NK-92 (cell line): ENCODE data around the gene MAP2K1.
A peak's percentile ranks its signal among the peaks of the same experiment; 100 is the strongest.
"Not testable (repeated sequence)": the region's sequence is repeated elsewhere in the genome, so short reads cannot be mapped to it uniquely, and the experiment has no call there.

ENCODE experiments used
- DNase-seq: peaks from one replicate; lab custom pipeline; 2025; ENCODE audit not compliant: unreplicated experiment; lab: John Stamatoyannopoulos, UW

MAP2K1 gene

DNA sequence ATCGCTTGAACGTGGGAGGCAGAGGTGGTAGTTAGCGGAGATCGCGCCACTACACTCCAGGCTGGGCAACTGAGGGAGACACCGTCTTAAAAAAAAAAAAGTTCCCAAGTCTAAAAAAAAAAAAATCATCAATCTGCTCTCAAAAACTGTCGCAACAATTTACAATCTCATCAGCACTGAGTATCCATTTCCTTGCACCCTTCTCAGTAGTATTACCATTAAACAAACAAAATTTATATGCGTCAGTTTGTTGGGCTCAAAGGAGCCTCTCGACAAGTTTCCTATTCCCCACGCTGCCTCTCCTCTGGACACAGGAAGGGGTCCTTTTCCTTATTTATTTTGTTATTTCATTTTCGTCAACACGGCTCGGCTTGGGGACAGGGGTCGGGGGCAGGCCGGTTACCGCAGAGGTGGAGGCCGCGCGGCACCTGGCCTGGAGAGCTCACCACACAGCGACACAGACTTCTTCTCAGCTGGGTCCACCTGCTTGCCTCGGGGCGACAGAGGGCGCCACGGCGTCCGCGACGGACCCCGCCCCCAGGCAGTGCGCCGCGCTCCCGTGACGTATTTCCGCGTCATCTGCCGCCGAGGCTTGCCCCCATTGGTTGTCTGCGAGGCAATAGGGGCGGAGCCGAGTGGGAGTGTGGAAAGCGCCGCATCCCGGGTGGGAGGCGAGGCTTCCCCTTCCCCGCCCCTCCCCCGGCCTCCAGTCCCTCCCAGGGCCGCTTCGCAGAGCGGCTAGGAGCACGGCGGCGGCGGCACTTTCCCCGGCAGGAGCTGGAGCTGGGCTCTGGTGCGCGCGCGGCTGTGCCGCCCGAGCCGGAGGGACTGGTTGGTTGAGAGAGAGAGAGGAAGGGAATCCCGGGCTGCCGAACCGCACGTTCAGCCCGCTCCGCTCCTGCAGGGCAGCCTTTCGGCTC, at the start of gene MAP2K1:
Gene MAP2K1, plus strand, starts transcription at position 709 of the 920 bp plus-strand sequence. CDS start 436 bp downstream, outside the sequence.
- DNase-seq: peak; percentile 86

DNA sequence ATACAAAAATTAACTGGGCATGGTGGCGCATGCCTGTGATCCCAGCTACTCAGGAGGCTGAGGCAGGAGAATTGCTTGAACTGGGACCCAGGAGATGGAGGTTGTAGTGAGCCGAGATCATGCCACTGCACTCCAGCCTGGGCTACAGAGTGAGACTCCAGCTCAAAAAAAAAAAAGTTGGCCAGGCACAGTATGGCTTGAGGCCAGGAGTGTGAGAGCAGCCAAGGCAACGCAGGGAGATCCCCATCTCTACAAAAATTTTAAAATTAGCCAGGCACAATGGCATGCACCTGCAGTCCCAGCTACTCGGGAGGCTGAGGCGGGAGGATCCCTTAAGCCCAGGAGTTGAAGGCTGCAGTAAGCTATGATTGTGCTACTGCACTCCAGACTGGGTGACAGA, 38.2 kb upstream of the MAP2K1 start:
- not testable (repeated sequence) for DNase-seq

DNA sequence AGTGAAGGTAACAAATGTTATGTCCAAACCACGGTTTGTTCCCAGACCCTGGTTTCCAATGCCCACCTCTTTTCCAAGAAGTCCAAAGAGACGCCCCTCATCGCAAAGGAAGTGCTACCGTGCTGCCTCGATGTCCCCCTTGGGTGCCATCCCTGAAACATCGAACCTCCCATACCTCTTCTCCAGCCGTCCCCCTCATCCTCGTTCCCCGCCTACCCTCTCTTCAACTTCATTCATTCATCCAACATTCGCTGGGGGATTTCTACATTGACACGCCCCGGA, 30.7 kb upstream of the MAP2K1 start:
- DNase-seq: no peak

DNA sequence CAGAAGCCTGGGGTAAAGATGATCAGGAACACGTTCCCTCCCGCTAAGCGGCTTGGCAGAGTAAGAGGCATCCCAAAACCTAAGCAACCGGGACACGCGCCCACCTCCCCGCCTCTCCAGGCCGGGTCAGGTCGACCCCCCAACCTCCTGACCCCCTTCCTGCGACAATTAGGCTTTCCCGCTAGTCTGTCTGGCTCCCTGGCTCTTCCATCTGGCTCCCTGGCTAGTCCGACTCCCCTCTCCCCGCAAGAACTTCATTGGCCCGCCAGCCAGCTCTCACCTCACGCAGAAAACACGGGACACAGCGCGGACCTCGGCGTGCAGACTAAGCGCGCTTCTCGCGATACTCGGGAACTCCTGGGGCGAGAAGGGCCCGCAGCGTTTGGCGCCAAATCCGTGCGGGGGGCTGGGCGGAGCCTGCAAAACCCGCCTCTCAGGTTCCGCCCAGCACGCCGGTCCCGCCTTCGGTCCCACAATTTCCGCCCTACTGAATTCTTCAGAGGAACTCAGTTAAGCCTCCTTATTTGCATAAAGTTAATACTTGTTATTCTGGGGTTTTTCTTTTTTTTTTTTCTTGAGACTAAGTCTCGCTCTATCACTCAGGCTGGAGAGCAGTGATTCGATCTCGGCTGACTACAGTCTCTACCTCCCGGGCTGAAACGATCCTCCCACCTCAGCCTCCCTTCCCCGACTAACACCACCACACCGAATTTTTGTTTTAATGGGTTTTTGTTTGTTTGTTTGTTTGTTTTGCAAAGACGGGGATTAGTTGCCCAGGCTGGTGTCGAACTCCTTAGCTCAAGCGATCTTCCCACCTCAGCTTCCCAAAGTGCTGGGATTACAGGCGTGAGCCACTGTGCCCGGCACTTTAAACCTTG, 30.1 kb upstream of the MAP2K1 start, which contains the start of gene TIPIN:
Gene TIPIN, minus strand, starts transcription at position 327 of the 878 bp plus-strand sequence. CDS start 3,738 bp downstream, outside the sequence.
- peak; percentile 79 for DNase-seq

DNA sequence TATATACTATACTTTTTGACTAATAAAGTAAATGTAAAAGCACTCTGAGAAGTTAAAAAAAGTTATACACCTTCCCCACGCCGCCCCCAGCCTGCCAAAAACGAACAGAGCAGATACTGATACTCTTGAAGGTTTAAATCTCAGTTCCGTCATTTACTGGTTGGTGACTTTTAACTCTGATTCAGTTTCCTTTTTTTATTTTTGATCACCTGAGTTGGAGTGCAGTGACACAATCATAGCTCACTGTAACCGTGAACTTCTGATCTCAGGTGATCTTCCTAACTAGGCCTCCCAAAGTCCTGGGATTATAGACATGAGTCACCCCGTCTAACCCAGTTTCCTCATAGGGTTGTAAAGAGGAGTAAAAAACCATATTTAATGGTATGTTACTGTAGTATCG, 27.0 kb upstream of the MAP2K1 start:
- no peak for DNase-seq

DNA sequence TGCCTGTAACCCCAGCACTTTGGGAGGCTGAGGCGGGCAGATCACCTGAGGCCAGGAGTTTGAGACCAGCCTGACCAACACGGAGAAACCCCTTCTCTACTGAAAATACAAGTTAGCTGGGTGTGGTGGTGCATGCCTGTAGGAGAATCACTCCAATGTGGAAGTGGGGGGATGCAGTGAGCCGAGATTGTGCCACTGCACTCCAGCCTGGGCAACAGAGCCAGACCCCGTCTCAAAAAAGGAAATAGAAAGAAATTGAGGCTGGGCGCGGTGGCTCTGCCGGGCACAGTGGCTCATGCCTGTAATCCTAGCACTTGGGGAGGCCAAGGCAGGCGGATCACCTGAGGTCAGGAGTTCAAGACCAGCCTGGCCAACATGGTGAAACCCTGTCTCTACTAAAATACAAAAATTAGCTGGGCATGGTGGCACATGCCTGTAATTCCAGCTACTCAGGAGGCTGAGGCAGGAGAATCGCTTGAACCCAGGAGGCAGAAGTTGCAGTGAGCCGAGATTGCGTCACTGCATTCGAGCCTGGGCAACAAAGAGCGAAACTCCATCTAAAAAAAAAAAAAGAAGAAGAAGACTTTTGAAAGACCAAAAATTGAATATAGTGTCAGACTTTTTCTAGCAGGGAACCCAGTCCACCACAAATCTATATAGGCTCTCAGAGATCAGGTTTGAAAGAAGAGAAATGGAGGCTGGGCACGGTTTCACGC, 24.8 kb upstream of the MAP2K1 start:
- DNase-seq: not testable (repeated sequence)

DNA sequence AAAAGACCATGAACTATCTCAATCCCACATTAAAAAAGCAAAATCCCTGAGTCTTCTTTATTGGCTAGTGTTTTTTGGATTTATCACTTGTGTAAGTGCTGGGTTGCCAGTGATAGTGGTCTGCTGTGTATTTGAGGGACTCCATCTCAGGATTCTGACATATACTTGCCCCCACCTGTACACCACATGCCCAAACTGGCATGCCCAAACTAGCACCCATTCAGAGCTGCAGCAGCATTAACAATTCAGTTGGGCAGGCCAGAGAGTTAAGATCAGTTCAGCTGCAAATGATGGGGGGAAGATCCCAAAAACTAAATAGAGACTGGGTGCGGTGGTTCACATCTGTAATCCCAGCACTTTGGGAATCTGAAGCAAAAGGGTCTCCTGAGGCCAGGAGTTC, 23.9 kb upstream of the MAP2K1 start:
- no peak for DNase-seq

DNA sequence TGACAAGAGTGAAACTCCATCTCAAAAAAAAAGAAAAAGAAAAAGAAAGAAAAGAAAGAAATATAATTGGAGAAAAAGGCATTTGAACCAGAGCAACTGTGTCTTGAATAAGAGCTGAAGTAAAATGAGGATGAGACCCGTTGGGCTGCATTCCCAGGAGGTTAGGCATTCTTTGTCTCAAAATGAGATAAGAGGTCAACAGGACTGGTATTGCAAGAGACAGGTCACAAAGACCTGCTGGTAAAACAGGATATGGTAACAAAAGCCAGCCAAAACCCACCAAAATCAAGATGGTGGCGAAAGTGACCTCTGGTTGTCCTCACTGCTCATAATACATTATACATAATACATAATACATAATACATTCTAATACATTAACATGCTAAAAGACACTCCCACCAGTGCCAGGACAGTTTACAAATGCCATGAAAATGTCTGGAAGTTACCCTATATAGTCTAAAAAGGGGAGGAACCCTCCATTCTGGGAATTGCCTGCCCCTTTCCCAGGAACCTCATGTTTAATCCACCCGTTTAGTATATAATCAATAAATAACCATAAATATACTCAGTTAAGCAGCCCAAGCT, 21.7 kb upstream of the MAP2K1 start:
- no peak for DNase-seq

DNA sequence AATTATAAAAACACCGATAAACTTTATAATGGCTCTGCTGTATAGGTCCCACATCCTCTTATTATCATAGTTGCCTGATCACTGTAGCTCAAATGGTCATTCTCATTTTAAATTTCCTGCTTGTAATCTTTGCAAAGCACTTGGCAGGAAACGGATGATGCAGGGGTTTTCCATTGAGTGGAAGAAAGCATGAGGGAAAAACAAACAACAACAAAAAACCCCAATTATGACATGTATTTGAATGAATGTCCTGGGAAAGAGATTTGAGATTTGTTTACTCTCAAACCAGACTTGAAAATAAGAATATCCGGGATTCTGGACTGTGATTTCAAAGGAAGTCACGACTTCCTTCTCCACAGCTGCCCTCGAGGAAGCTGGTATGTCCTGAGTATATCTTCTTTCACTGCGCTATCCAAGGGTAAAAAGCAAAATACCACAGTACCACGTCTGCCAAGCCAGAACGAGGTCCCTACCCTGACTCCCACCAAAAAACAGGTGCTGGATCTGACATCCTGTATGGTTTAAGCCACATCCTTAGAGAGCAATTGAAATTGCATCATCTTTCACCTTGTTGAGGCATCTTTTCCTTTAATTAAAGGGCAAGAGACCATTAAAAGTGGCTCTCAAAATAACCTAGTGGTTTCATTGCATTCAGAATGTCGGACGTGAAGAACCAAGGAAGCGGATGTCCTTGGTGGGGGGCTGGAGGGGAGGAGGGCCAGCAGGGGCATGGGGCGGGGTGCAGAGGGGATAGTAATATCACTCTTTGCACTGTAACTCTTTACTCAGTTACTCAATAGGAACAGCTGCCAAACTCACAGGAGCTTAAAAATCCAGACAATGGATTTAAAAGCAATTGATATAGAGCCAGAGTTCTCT, 16.7 kb upstream of the MAP2K1 start:
- no peak for DNase-seq

DNA sequence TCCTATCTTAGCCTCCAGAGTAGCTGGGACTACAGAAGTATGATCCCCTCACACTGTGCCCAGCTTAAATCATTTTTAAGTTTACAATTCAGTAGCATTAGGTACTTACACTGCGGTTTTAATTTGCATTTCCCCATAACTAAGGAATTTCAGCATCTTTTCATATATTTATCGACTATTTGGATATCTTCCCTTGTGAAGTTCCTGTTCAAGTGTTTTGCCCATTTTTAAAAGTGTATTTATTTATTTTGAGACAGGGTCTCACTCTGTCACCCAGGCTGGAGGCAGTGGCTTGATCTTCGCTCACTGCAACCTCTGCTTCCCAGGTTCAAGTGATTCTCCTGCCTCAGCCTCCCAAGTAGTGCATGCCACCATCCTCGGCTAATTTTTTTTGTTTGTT, 12.5 kb upstream of the MAP2K1 start:
- no peak for DNase-seq

DNA sequence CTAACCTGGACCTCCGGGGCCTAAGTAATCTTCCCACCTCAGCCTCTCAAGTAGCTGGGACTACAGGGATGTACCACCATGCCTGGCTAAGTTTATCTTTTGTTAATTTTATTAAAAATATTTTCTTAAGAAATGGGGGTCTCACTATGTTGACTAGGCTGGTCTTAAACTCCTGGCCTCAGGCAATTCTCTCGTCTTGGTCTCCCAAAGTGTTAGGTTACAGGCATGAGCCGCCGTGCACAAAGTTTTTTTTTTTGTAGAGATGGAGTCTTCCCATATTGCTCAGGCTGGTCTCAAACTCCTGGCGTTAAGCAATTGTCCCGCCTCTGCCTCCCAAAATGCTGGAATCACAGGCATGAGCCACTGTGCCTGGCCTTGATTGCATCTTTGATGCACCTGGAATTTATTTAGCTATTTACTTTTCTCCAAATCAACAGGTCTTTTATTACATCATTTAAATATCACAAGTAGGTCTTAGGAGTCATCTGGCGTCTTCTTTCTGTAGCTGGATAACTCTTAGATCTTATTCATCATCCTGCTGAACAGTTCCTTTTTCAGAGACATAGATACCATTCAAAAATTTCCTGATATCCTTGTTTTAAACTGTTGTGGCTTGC, 7.8 kb upstream of the MAP2K1 start:
- DNase-seq: no peak

DNA sequence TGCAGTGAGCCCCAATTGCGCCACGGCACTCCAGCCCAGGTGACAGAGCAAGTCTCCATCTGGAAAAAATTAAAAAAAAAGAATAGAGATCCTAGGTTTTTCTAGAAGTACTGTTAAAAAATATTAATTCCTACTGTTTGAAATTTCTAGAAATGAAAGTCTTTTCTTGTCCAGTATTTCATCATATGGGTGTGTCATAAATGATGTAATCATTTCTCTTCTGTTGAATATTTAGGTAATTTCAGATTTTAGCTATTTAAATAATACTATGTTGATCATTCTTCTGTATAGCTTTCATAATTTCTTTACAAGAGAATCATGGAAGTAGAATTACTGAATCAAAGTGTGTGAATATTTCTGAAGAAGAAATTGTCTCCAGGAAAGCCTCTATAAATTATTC, 5.3 kb upstream of the MAP2K1 start:
- not testable (repeated sequence) for DNase-seq

DNA sequence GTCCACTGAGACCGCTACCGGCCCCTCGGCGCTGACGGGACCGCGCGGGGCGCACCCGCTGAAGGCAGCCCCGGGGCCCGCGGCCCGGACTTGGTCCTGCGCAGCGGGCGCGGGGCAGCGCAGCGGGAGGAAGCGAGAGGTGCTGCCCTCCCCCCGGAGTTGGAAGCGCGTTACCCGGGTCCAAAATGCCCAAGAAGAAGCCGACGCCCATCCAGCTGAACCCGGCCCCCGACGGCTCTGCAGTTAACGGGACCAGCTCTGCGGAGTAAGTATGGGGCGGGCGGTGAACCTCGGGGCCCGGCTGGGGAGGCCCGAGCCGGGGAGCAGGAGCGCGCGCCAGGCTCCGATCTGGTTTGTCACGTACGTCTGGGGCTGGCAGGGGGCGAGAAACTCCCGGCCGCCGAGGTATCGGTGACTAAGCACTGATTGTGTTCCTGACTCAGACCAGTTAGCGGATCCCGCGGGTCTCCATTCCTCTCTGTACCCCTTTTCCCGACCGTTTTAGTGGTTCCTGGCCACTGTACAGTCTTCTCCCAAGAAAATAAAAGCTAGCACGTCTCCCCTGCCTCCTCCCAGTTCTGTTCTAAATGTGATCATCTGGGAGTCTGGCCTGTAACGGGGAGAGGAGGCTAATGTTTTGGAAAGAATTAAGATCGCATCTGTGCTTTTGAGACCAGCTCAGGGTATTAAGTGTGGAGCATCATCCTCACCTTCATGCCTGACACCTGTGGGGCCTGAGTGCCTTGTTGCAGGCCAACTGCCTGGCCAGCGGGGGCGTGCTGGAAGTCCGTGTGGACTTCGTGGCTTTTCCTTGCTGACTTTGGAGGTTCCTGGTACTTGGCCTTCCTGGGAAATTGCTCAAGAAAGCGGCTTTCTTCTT, 691 bp downstream of the MAP2K1 start:
- DNase-seq: no peak

DNA sequence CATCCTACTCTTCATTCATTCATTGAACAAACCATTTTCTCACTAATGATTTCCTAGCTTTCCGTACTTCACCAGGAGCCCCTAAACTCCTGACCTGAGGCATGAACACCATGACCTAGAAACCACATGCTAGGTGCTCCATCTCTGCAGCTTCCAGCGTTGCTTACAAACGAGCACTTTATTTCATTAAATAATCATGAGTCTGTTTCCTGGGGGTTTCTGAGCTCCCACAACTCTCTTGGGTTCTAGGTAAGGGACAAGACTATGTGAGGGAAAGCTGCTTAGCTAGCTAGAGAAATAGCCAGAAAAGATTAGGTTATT, 1.3 kb downstream of the MAP2K1 start:
- DNase-seq: no peak

DNA sequence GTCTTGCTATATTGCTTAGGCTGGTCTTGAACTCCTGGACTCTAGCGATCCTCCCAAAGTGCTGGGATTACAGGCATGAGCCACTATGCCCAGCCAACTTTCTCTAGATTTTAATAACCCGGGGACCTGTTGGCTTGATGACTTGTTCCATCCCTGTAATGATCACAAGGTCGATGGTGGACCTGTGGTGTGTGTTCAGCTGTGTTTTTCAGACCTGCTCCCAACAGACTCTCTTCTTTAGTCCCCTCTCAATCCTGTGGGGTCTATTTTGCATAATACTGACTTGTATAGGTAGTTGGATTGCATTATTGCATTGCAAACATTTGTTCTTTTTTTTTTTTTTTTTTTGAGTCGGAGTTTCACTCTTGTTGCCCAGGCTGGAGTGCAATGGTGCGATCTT, 1.9 kb downstream of the MAP2K1 start:
- DNase-seq: no peak

DNA sequence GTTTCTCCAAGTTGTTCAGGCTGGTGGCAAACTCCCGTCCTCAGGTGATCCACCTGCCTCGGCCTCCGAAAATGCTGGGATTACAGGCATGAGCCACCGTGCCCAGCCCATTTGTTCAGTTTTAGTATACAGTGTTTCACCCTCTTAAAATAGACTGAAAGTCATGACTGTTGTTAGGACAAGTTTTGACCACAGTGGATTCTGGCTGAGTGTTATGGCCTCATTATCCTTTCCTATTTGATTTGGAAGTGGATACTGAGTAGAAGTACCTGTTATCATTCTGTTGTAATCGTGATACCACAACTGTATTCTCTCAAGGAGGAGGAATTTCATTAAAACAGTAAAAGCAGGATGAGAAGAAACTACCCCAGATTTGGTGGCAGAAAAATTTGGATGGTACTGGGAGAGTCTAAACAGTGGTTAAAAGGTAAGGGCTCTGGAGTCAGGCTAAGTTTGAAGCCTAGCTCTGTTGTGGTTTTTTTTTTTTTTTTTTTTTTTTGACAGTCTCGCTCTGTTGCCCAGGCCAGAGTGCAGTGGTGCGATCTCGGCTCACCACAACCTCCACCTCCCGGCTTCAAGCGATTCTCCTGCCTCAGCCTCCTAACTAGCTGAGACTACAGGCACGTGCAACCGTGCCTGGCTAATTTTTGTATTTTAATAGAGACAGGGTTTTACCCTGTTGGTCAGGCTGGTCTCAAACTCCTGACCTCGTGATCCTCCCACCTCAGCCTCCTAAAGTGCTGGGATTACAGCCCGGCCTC, 2.6 kb downstream of the MAP2K1 start:
- no peak for DNase-seq

DNA sequence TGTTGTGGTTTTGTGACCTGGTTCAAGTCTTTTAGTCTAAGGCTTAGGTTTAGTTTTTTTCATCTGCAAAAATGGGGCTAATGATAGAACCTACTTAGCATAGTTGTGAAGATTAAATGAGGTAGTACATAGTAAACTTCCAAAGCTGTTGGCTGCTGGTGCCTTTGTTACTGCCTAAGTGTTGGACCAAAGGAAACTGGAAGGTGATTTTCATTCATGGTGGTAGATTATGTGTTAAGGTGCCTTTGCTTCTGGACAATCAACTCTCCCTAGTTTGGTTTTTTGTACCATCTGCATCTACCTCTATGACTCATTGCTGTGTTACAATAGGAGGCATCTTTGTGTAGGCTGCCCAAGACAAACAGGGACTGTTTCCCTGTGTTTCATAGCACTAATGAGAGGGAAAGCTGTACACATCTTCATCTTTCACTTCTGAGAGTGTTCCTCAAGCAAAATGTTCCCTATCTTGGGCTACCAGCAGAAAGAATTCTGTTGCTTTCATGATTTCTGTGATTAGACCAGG, 3.2 kb downstream of the MAP2K1 start:
- DNase-seq: no peak

DNA sequence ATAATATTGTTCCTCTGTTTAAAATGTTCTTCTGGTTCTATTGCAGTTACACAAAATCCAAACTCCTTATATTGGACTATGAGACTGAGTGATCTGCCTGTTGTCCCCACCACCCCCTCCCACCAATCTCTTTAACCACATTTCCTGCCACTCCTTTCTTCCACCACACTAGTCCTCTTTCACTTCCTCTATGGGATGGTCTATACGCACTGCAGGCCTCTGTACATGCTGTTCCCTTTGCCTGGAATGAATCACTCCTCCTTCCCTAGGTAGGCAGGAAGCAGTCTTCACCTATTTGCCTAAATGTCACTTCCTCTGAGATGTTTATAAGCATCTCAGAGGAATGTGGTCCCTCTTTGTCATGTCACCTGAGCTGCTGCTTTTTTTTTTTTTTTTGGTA, 4.0 kb downstream of the MAP2K1 start:
- no peak for DNase-seq
